BJ (cell line): ENCODE data around the gene RCHY1. TPM values are rescaled to one million over a fixed set of nuclear protein-coding genes. Genes with fewer than 3 reads are reported as not detected.

Experiments
- CTCF ChIA-PET: fragments of 350-600 bp; formaldehyde crosslinking; extraction: SDS; loops from one replicate; lab custom pipeline; 2021; ENCODE audit warnings: antibody characterized with exemption, inconsistent platforms; lab: Yijun Ruan, JAX
- POLR2A ChIA-PET: fragments of 300-600 bp; sonication (Branson Sonifier 250); formaldehyde crosslinking; extraction: SDS; loops from one replicate; lab custom pipeline; 2021; ENCODE audit warnings: antibody characterized with exemption; lab: Charles Lee
- DNase-seq: peaks from one replicate; pipeline ENCODE4 v3.0.0-alpha.2; 2011; ENCODE audit warnings: low read depth
- H3K27me3 ChIP-seq: 2 replicates; pipeline ENCODE4 v1.6.0; 2011; ENCODE audit warnings: low read length; ENCODE audit not compliant: control insufficient read depth, insufficient read depth
- H3K36me3 ChIP-seq: 2 replicates; pipeline ENCODE4 v1.5.1; 2011; ENCODE audit warnings: low read length; ENCODE audit not compliant: control insufficient read depth, insufficient read depth
- H3K4me3 ChIP-seq: 2 replicates; pipeline ENCODE4 v1.5.1; 2011; ENCODE audit warnings: low read depth, mild to moderate bottlenecking, control low read depth, low read length
- CTCF ChIP-seq: IDR thresholded peaks from 2 replicates; pipeline ENCODE4 v1.5.1; 2011; ENCODE audit warnings: low read depth, mild to moderate bottlenecking, control low read depth, inconsistent platforms, low read length, moderate library complexity; ENCODE audit not compliant: insufficient read depth
- polyA plus RNA-seq: library from polyadenylated mRNA; depleted of rRNA; stranded (reverse); fragments of >200 nt; gene quantifications from 2 replicates; pipeline ENCODE4 v1.2.3, GENCODE V29; 2011

RCHY1 gene
- polyA plus RNA-seq, 1 experiment, result 11.0 TPM

DNA sequence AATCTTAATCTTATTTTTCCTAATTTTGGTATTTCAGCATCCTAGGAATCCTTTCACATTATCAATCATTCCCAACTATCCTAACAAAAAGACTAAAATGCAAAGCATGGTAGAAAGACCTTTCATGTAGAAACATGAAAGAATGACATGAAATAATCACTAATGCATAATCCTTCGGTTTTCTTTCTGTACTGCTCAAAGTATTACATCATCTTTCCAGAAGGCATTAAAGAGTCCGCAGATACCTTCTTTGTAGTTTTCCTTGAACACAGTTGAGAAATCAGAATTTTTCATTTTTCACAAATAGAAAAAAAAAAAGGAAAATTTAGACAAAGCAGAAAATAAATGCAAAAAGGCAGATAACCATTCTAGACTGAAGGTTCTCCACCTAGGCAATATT lies 11.5 kb downstream of the RCHY1 start:
- TF ChIP-seq CTCF, result no peak
- ChIA-PET CTCF (no interaction called here), POLR2A (no interaction called here)
- Histone ChIP-seq H3K36me3 (0 out of 2 replicates have a peak, but pooled peaks cover 1% of the 10 kb centered on the region), H3K27me3 (no peaks in the 10 kb centered on the region), H3K4me3 (no peak overlapping the region)
- no peak for DNase-seq

DNA sequence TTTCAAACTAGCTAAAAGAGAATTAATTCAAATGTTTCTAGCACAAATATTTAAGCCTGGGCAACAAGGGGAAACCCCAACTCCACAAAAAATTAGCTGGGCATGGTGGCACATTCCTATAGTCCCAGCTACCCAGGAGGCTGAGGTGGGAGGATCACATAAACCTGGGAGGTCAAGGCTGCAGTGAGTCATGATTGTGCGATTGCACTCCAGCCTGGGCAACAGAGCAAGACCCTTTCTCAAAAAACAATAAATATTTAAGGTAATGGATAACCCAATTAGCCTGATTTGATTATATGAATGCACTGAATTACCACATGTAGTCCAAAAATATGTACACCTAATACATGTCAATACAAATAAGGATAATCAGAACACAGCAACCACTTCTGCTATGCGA lies 14.3 kb downstream of the RCHY1 start:
- Histone ChIP-seq H3K27me3 (no peaks in the 10 kb centered on the region), H3K4me3 (no peak overlapping the region), H3K36me3 (no peaks in the 10 kb centered on the region)
- POLR2A ChIA-PET, result no interaction called here
- no peak for DNase-seq
- TF ChIP-seq CTCF, result no peak
- CTCF ChIA-PET, result interaction anchor here (0.6 kb wide), 1 partner anchor 8 kb away, joined by 4 read pairs; no protein-coding TSS in a partner anchor

GRCh38 chr4:75498041-75498440 lies 16.2 kb downstream of the RCHY1 start:
- POLR2A ChIA-PET, result no interaction called here

GRCh38 chr4:75497133-75497532 lies 17.1 kb downstream of the RCHY1 start:
- H3K27me3 ChIP-seq, result no peaks in the 10 kb centered on the region
- DNase-seq, result no peak
- no peaks in the 10 kb centered on the region for H3K36me3 ChIP-seq
- CTCF ChIA-PET, result interaction anchor here (1.4 kb wide), 1 partner anchor 8 kb away, joined by 4 read pairs; no protein-coding TSS in a partner anchor
- TF ChIP-seq CTCF, result no peak
- no peak overlapping the region for H3K4me3 ChIP-seq
- POLR2A ChIA-PET, result no interaction called here

More at GRCh38 chr4:75498041-75498440, 16.2 kb downstream of the RCHY1 start:
- DNase-seq, result no peak
- Histone ChIP-seq H3K4me3 (no peak overlapping the region), H3K36me3 (no peaks in the 10 kb centered on the region), H3K27me3 (no peaks in the 10 kb centered on the region)
- TF ChIP-seq CTCF, result no peak
- CTCF ChIA-PET, result no interaction called here

DNA sequence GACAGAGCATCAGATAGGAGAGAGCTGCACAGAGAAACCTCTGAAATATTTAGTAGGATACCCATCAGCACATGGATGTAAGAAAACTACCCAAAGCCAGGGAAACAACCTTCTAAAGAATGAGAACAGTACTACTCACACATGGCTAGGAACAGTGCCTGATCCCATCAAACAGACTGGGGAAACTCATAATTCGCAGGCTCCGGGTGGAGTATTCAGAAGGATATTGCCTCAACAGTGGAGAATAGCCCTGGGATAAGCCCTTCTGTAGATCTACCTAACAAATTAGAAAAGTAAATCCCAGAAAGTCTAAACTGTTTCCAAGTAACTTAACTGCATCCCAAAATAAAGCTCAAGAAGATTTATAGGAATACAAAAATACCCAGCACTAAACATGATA lies 17.8 kb downstream of the RCHY1 start:
- TF ChIP-seq CTCF, result no peak
- H3K4me3 ChIP-seq, result no peak overlapping the region
- ChIA-PET POLR2A (no interaction called here), CTCF (interaction anchor here (1.4 kb wide), 1 partner anchor 9 kb away, joined by 4 read pairs; no protein-coding TSS in a partner anchor)
- H3K36me3 ChIP-seq, result no peaks in the 10 kb centered on the region
- no peaks in the 10 kb centered on the region for H3K27me3 ChIP-seq
- no peak for DNase-seq
